NOMO-1 treated with dmso at 0.1 percent for 144 hours (cell line): ENCODE measurements around the gene FOXJ3.

Experiments used
- DNase-seq: peaks from one replicate; lab custom pipeline; 2025; ENCODE audit not compliant: unreplicated experiment; lab: John Stamatoyannopoulos, UW

The FOXJ3 gene

DNA sequence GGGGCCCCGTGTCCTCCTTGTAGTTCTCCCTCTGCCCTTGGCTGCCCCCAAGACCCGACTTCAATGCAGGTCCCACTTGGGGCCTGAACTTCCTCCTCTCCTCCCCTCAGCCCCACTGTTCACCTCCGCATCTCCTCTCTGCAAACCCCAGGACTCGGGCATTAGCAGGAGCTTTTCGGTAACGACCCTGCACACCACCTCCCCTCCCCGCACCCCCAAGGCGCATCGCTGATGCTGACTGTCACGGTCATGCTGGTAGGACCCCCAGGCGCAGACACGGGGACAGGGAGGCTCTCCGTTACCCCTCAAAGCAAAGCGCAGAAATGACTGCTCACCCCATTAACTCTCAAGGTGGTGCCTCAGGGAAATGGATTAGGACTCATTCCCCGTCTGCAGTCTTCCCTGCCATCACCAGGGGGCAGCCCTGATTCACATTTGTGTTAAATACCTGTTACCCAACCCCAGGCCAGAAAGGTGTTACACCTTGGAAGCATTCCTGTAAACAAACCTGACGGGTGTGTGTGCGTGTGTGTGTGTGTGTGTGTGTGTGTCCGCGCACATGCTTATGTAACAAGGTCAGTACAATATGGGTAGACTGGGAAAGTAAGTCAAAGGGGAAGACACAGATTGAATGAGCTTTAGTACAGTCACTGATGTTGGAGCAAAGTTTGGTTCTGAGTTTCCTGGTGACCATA, 188.3 kb downstream of the FOXJ3 start:
- peak; percentile 6 for DNase-seq

GRCh38 chr1:42145764-42146625, 189.0 kb downstream of the FOXJ3 start:
- no peak for DNase-seq

DNA sequence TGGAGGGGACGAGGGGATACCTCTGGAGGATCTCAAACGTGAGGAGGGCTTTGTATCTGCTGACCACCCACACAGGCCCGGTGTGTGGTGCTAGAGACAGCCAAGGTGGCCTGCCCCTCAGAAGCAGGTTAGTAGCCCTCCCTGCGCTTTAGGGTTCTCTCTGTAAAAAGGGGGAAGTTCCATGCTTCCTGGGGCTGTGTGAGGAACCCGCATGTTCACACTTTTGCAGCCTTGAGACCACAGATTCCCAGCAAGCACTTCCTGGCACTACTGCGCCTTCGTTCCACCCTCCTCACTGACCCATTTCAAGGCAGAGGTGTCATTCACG, 189.7 kb downstream of the FOXJ3 start:
- no peak for DNase-seq

DNA sequence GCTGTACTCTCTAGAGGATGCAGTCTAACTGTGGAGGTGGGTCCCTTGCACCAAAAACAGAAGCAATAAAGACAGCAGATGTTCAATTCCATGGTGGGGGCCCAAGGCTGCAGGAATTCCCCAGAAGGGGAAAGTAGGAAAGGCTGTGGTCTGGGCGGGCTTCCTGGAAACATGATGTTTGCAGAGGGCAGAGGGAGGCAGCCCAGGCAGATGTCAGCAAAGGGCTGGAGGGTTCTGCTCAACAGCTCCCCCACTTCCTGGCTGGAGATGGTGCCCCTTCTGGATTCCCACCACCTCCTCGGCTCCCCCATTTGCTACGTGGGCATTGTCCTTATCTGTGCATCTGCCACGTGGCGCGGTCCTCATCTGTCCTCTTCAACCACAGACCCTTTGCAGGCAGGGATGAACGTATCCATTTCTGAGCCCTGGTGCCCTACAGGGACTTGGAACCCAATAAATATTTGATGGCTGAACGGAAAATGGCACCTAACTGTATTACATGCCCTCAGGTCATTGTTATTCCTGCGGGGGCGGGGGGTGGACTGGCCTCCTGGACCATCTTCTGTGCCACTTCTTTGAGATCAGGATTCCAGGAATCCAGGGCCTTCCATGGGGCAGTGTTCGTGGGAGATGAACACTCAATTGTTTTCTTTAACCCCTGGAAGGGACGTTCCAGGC, 190.2 kb downstream of the FOXJ3 start:
- DNase-seq, result no peak

DNA sequence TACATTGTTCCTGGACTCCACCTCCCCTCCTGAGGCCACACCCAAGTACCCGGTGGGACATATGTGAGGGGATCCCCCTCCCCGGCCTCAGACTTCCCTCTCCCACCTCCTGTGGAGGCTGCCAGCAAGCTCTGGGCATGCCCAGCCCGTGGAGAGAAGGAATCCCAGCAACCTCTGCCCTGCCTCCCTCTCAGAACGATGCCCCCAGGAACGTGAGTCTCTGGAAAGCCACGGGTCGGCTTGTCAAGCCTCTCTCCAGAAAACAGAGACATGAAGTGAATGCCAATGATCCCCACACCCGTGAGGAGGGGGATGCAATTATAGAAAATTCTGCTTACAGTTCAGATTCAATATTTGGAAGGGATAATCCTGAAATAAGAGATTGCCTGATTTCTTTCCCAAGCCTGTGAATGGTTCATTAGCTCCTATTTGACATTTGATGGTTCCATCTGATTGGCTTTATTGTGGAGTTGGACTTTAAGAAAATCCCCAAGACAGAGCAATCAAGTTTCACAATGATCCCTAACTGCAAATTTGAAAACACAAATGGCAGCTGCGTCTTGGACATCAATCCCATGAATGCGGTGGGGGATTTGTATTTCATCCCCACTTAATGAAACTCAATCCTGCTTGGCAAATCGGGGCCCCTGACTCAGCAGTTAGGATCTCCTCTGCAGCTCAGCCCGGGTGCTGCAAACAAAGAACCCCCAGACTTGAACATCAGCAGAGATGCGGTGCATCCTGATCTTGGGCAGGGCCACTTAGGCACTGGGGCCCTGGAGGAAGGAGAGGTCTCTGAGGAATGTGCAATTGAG, 190.9 kb downstream of the FOXJ3 start:
- DNase-seq, result no peak

DNA sequence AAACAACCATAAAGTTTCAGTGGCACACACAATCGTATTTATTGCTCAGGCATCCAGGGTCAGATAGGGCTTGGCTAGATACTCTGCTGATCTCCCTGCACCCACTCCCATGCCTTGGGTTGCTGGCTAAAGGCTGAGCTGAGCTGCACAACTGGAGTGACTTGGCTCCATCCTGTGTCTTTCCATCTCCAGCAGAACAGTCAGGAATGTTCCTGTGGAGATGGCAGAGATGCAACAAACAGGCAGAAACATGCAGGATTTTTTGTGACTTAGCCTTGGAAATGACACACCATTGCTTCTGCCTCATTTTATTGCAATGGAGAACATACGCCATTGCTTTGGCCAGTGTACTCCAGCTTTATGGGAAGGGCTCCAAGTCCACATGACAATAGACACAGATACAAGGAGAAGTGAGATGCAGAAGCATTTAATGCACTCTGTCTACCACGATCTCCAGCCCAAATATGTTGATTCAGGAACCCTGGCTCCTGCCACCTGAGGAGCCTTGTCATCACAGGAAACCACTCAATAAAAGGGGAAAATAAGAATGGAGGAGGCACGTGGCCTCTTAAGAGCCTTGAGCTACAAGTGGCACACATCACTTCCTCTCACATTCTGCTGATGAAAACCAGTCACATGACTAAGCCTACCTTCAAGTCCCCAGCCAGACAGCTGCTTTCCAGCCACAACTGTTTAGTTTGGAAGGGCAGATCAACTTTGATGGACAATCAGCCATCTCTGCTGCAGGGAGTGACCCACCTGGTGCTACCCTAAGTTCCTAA, 191.9 kb downstream of the FOXJ3 start:
- no peak for DNase-seq

- DNase-seq, result no peak
Observed at GRCh38 chr1:42141978-42142377, 193.1 kb downstream of the FOXJ3 start.

- no peak for DNase-seq
Observed at GRCh38 chr1:42140191-42140590, 194.8 kb downstream of the FOXJ3 start.

GRCh38 chr1:42139444-42139843, 195.6 kb downstream of the FOXJ3 start:
- no peak for DNase-seq

- no peak for DNase-seq
Observed at GRCh38 chr1:42138586-42138985, 196.4 kb downstream of the FOXJ3 start.

- DNase-seq, result no peak
Observed at GRCh38 chr1:42137766-42138165, 197.3 kb downstream of the FOXJ3 start.

DNA sequence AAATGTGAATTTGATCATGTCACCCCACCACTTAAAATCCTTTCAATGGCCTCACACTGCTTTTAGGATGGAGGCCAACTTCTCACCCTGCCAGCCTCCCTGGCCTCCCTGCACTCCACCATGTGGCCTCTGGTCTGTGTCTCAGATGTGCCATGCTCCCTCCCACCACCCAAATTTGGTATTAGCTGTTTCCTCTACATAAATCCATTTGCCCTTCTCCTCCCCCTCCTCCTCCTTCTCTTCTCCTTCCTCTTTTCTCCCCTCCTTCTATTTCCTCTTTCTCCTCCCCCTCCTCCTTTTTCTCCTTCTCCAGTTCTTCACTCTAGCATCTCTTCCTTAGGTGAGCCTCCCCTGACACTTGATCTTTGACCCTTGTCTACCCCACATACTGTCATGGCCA, 198.6 kb downstream of the FOXJ3 start:
- peak; percentile 62 for DNase-seq

GRCh38 chr1:42135426-42135825, 199.6 kb downstream of the FOXJ3 start:
- peak; percentile 26 for DNase-seq

- DNase-seq, result no peak
Observed at GRCh38 chr1:42133809-42134526, 201.1 kb downstream of the FOXJ3 start.

DNA sequence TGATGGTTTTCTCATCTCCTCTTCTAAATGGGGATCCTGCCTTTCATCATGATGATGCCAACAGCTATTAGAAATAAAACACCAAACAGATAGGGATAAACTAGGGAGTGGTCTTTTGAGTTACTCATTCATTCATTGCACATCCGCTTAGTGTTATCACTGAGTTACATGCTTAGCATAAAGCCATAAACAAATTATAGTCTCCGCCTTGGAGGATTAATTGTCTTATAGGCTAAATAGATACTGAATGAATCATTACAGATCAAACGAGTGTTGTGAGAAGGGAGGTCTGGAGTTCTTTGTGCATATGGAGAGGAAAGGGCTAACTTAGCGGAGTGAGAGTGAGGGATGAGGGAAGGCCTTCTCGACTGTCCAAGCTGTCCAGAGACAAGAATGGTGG, 201.6 kb downstream of the FOXJ3 start:
- no peak for DNase-seq

- no peak for DNase-seq
Observed at GRCh38 chr1:42130061-42130660, 204.9 kb downstream of the FOXJ3 start.

DNA sequence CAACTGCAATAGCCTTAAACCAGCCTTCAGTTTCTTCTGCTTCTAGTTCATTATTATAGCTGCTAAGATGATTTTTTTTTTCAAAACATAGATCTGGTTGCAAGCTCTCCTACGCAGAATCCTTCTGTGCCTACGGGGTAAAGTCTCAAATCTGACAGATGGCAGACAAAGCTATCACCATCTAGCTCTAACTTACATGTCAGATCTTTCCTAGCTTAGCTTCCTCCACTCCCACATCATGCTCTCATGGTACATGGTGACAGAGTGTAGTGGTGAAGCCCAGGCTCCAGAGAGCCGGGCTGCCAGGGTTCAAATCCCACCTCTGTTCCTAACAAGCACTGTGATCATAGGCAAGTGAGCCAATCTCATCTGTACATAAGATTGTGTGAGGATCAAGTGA, 206.1 kb downstream of the FOXJ3 start:
- no peak for DNase-seq

DNA sequence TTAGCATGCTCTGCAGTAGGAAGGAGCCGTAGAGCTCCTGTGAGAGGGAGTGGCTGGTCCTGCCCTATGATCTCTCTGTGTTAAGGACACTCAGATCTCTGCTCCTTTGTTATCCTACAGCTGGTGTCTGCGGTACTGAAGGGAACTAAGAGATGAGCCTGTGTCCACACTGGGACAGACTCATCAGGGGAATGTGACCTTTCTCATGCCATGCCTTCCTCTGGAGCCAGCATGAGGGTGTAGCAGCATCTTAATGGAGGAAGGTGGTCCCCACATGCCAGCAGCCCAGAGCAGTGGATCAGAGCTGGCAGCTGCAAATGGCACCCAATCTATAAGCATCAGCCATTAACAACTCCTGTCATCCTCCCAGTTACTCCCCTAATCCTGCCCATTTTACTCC, 206.5 kb downstream of the FOXJ3 start:
- DNase-seq, result no peak

- no peak for DNase-seq
Observed at GRCh38 chr1:42127767-42128166, 207.3 kb downstream of the FOXJ3 start.
